GM12878 (cell line): ENCODE data around the gene NEUROD1.

ENCODE experiments used
- GABPA ChIP-seq: IDR thresholded peaks from 2 replicates; pipeline ENCODE4 v1.6.1; 2014; ENCODE audit warnings: antibody characterized with exemption, low read depth, mild to moderate bottlenecking, inconsistent platforms
- MTA3 ChIP-seq: IDR thresholded peaks from 2 replicates; pipeline ENCODE4 v1.6.1; 2012; ENCODE audit warnings: low read length, inconsistent platforms, borderline replicate concordance
- NBN ChIP-seq: fragments of 450-650 bp; IDR thresholded peaks from 2 replicates; pipeline ENCODE4 v1.6.1; 2016
- NFYB ChIP-seq: IDR thresholded peaks from 2 replicates; pipeline ENCODE4 v1.6.1; 2011; ENCODE audit warnings: low read depth, mild to moderate bottlenecking, low read length, improper control_type of control experiment, moderate library complexity; ENCODE audit not compliant: insufficient read depth
- POLR2A ChIP-seq: IDR thresholded peaks from 2 replicates; pipeline ENCODE4 v1.6.1; 2011; ENCODE audit warnings: low read depth, mild to moderate bottlenecking, low read length
- POLR2AphosphoS2 ChIP-seq: IDR thresholded peaks from 2 replicates; pipeline ENCODE4 v1.6.1; 2011; ENCODE audit warnings: low read depth, mild to moderate bottlenecking, low read length, improper control_type of control experiment, moderate library complexity
- RAD21 ChIP-seq: IDR thresholded peaks from 2 replicates; pipeline ENCODE4 v1.6.1; 2011; ENCODE audit warnings: mild to moderate bottlenecking, low read depth, low read length, moderate library complexity; ENCODE audit not compliant: insufficient read depth
- RB1 ChIP-seq: fragments of 450-650 bp; formaldehyde crosslinking; IDR thresholded peaks from 2 replicates; pipeline ENCODE4 v1.6.1; 2017; ENCODE audit warnings: mild to moderate bottlenecking, borderline replicate concordance
- SRF ChIP-seq, 2 experiments: IDR thresholded peaks; 2 replicates each; pipeline ENCODE4 v1.6.1; 2011; ENCODE audit warnings: low read depth in 2 of 2, low read length in 2 of 2, mild to moderate bottlenecking in 1 of 2, moderate library complexity in 1 of 2
- SUZ12 ChIP-seq: fragments of 200-600 bp; sonication (generic); IDR thresholded peaks from one replicate; pipeline ENCODE4 v1.6.1; 2018; ENCODE audit warnings: antibody characterized with exemption, mild to moderate bottlenecking; ENCODE audit not compliant: unreplicated experiment
- TCF12 ChIP-seq: IDR thresholded peaks from 2 replicates; pipeline ENCODE4 v1.6.1; 2011; ENCODE audit warnings: low read depth, mild to moderate bottlenecking, low read length
- TF ChIP-seq, protein P1 (sequence below): IDR thresholded peaks from 2 replicates; pipeline ENCODE4 v1.6.1; 2012; ENCODE audit warnings: mild to moderate bottlenecking, low read depth, low read length
- TF ChIP-seq, protein P2 (sequence below): IDR thresholded peaks from 2 replicates; pipeline ENCODE4 v1.6.1; 2012; ENCODE audit warnings: low read depth, low read length, improper control_type of control experiment
- TF ChIP-seq, protein P3 (sequence below), 3 experiments: IDR thresholded peaks in 2 of 3; conservative IDR thresholded peaks in 1 of 3; 2 replicates each; pipeline ENCODE4 v1.5.1; 2011; ENCODE audit warnings: low read depth in 3 of 3, low read length in 3 of 3, mild to moderate bottlenecking in 3 of 3, control low read depth in 2 of 3, moderate library complexity in 2 of 3, inconsistent platforms in 1 of 3, mixed read lengths in 1 of 3; ENCODE audit not compliant: control insufficient read depth in 2 of 3, insufficient read depth in 1 of 3; ENCODE audit errors: extremely low read depth in 1 of 3

GRCh38 chr2:181675254-181675653 is 5.1 kb downstream of the NEUROD1 start:
- no peak for TF ChIP-seq NBN
- TF ChIP-seq GABPA, result no peak
- TF ChIP-seq TCF12, result no peak
- TF ChIP-seq RAD21, result no peak
- TF ChIP-seq RB1, result no peak
- TF ChIP-seq, protein P1, sequence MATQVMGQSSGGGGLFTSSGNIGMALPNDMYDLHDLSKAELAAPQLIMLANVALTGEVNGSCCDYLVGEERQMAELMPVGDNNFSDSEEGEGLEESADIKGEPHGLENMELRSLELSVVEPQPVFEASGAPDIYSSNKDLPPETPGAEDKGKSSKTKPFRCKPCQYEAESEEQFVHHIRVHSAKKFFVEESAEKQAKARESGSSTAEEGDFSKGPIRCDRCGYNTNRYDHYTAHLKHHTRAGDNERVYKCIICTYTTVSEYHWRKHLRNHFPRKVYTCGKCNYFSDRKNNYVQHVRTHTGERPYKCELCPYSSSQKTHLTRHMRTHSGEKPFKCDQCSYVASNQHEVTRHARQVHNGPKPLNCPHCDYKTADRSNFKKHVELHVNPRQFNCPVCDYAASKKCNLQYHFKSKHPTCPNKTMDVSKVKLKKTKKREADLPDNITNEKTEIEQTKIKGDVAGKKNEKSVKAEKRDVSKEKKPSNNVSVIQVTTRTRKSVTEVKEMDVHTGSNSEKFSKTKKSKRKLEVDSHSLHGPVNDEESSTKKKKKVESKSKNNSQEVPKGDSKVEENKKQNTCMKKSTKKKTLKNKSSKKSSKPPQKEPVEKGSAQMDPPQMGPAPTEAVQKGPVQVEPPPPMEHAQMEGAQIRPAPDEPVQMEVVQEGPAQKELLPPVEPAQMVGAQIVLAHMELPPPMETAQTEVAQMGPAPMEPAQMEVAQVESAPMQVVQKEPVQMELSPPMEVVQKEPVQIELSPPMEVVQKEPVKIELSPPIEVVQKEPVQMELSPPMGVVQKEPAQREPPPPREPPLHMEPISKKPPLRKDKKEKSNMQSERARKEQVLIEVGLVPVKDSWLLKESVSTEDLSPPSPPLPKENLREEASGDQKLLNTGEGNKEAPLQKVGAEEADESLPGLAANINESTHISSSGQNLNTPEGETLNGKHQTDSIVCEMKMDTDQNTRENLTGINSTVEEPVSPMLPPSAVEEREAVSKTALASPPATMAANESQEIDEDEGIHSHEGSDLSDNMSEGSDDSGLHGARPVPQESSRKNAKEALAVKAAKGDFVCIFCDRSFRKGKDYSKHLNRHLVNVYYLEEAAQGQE, result no peak
- no peak for TF ChIP-seq POLR2A
- TF ChIP-seq NFYB, result no peak
- TF ChIP-seq, protein P2, sequence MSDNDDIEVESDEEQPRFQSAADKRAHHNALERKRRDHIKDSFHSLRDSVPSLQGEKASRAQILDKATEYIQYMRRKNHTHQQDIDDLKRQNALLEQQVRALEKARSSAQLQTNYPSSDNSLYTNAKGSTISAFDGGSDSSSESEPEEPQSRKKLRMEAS, result no peak
- no peak for TF ChIP-seq POLR2AphosphoS2
- no peak for TF ChIP-seq SRF (IDR thresholded peaks at IDR 0.05; ENCODE audit: low read depth in 2 of 2, low read length in 2 of 2)
- TF ChIP-seq, protein P3, sequence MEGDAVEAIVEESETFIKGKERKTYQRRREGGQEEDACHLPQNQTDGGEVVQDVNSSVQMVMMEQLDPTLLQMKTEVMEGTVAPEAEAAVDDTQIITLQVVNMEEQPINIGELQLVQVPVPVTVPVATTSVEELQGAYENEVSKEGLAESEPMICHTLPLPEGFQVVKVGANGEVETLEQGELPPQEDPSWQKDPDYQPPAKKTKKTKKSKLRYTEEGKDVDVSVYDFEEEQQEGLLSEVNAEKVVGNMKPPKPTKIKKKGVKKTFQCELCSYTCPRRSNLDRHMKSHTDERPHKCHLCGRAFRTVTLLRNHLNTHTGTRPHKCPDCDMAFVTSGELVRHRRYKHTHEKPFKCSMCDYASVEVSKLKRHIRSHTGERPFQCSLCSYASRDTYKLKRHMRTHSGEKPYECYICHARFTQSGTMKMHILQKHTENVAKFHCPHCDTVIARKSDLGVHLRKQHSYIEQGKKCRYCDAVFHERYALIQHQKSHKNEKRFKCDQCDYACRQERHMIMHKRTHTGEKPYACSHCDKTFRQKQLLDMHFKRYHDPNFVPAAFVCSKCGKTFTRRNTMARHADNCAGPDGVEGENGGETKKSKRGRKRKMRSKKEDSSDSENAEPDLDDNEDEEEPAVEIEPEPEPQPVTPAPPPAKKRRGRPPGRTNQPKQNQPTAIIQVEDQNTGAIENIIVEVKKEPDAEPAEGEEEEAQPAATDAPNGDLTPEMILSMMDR (IDR thresholded peaks at IDR 0.05 in 2 of 3, conservative IDR thresholded peaks at IDR 0.05 in 1 of 3; ENCODE audit: control insufficient read depth in 2 of 3, extremely low read depth in 1 of 3, insufficient read depth in 1 of 3, low read depth in 3 of 3, low read length in 3 of 3), result no peak
- TF ChIP-seq MTA3, result no peak
- no peak for TF ChIP-seq SUZ12
